GM10248 (cell line): ENCODE data around the gene MICU1.

Experiments used
- CTCF ChIA-PET: fragments of 300-600 bp; sonication (Branson Sonifier 250); formaldehyde crosslinking; extraction: SDS; loops from one replicate; lab custom pipeline; 2021; ENCODE audit warnings: antibody characterized with exemption; lab: Yijun Ruan, JAX
- POLR2A ChIA-PET: fragments of 350-650 bp; sonication (Branson Sonifier 250); formaldehyde crosslinking; extraction: SDS; loops from one replicate; lab custom pipeline; 2020; ENCODE audit warnings: antibody characterized with exemption; lab: Yijun Ruan, JAX
- DNase-seq: peaks from one replicate; pipeline ENCODE4 v3.0.0; 2012; ENCODE audit errors: extremely low spot score
- TF ChIP-seq, protein P1 (sequence below): IDR thresholded peaks from 2 replicates; pipeline ENCODE4 v1.5.1; 2012; ENCODE audit warnings: mild to moderate bottlenecking, low read depth; ENCODE audit errors: extremely low read depth, missing control alignments, control extremely low read depth

Gene MICU1

DNA sequence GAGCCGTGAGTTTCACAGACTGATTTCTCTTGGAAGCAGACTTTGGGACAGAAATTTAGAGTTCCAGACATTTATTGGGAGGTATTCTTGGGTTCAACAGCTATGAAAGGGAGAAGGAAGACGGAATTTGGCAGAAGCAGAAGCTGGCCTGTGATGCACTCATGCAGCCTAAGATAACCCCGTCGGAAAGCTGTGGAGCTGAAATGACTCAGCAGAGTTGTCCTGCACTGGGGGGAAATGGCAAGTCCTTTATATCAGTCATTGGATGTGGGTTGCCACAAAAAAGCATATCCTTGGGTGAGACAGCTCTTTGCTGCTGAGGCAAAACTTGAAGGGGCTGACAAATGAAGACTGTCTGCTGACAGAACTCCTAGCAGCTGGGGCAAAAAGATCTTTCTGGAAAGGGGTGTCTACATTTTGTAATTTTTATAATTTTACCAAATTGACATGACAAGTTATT is 11.5 kb upstream of the MICU1 start:
- ChIA-PET CTCF (interaction anchor here (1.0 kb wide), 1 partner anchor 9 kb away, joined by 4 read pairs; no protein-coding TSS in a partner anchor), POLR2A (interaction anchor here (1.0 kb wide), 1 partner anchor 12 kb away, joined by 3 read pairs; the partner anchor contains the start of gene MICU1)
- TF ChIP-seq, protein P1, sequence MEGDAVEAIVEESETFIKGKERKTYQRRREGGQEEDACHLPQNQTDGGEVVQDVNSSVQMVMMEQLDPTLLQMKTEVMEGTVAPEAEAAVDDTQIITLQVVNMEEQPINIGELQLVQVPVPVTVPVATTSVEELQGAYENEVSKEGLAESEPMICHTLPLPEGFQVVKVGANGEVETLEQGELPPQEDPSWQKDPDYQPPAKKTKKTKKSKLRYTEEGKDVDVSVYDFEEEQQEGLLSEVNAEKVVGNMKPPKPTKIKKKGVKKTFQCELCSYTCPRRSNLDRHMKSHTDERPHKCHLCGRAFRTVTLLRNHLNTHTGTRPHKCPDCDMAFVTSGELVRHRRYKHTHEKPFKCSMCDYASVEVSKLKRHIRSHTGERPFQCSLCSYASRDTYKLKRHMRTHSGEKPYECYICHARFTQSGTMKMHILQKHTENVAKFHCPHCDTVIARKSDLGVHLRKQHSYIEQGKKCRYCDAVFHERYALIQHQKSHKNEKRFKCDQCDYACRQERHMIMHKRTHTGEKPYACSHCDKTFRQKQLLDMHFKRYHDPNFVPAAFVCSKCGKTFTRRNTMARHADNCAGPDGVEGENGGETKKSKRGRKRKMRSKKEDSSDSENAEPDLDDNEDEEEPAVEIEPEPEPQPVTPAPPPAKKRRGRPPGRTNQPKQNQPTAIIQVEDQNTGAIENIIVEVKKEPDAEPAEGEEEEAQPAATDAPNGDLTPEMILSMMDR = no peak
- DNase-seq = peak; percentile 47

DNA sequence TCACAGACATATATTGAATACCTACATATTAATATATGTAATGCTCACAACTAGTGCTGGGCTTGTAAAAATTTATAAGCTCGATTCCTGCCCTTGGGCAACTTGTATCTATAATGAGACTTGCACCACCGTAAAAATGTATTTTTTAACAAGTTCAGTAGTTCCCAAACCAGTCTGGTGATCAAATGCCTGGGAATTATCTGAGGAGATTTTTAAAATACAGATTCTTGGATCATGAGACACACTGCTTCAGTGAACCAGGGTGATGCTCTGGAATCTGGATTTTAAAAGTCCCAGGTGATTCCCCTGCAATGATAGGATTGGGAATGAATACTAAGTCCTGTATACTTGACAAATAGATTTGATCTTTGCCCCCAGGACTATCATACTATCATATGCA is 4.3 kb upstream of the MICU1 start:
- no peak for DNase-seq
- ChIA-PET POLR2A (no interaction called here), CTCF (interaction anchor here (1.1 to 1.5 kb wide), 4 partner anchors 10 to 62 kb away, joined by 3 to 4 read pairs (median 3); partner anchors contain the start of gene MCU)
- TF ChIP-seq, protein P1 = no peak

DNA sequence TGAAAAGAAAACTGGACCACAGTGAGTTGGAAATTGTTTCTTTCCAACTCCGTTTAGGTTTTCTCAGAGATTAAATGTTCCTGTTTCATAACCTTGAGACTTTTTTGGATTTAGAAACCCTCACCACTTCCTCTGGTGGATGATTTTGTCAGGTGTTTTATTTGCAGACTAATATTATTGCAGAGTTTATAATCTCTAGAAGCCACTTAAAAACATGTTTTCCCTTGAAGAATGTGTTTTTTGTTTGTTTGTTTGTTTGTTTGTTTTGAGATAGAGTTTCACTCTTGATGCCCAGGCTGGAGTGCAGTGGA is 520 bp upstream of the MICU1 start:
- no peak for DNase-seq
- POLR2A ChIA-PET = interaction anchor here (0.6 to 1.0 kb wide), 2 partner anchors 11 to 1091 kb away, joined by 3 read pairs; no protein-coding TSS in a partner anchor
- TF ChIP-seq, protein P1 = no peak
- CTCF ChIA-PET = interaction anchor here (0.7 to 1.4 kb wide), 2 partner anchors 8 to 28 kb away, joined by 3 to 4 read pairs; no protein-coding TSS in a partner anchor

DNA sequence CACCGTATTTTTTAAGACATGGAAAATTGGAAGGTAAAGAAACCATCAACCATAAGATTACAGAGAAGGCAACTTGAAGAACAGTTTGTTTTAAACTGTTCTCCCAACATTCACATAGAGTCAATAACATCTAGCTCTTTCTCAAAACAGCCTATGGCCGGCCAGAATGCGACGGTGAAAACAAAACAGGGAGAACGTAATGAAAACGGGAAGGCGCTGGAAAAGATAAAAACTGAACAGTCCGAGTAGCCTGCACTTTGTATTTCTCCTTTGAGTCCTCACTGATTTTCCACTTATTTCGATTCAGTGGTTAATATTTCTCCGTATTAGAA is 637 bp downstream of the MICU1 start:
- TF ChIP-seq, protein P1 = no peak
- ChIA-PET CTCF (interaction anchor here (0.8 to 1.4 kb wide), 4 partner anchors 9 to 27 kb away, joined by 3 to 4 read pairs (median 4); no protein-coding TSS in a partner anchor), POLR2A (interaction anchor here (0.6 to 1.2 kb wide), 4 partner anchors 12 to 67 kb away, joined by 3 read pairs; partner anchors contain the start of gene MCU)
- no peak for DNase-seq

DNA sequence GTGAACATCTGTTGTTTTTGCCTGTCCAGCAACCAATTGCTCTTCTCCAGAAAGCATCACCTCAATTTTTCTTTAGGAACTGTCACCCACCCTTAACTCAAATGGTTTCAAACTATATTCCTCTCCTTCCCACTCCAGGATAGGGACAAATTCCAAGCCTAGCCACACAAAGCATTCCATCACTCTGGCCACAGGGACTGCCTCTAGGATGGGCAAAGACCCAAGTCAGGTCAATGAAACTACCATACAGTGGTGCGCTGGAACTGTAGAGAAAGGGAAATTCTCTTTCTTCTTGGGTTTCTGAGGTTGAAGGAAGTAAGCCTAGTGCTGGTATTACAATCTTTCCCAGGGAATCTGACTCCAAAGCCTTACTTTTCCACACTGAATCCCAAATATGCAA is 3.6 kb downstream of the MICU1 start:
- POLR2A ChIA-PET = no interaction called here
- TF ChIP-seq, protein P1 = no peak

DNA sequence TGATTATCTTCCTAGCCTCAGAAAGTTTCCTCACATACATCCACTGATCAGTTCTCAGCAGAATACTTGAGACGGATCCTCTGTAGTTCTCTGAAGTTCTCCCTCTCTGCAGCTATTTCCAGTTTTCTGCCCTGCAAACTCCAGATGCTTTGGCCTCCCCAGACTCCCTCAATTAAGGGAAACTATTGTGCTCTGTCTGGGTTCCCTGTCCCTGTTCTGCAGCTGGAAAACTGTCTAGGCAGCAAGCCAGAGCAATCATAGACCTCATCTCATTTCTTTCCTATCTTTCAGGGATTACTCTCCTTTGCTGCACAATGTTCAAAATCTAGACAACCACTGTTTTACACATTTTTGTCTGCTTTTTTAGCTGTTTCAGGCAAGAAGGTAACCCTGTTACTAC is 9.2 kb downstream of the MICU1 start:
- no peak for DNase-seq
- CTCF ChIA-PET = interaction anchor here (1.2 kb wide), 1 partner anchor 46 kb away, joined by 3 read pairs; no protein-coding TSS in a partner anchor
- TF ChIP-seq, protein P1 = no peak
- POLR2A ChIA-PET = no interaction called here

More for the DNA sequence above, 3.6 kb downstream of the MICU1 start:
- DNase-seq = no peak
- CTCF ChIA-PET = no interaction called here

DNA sequence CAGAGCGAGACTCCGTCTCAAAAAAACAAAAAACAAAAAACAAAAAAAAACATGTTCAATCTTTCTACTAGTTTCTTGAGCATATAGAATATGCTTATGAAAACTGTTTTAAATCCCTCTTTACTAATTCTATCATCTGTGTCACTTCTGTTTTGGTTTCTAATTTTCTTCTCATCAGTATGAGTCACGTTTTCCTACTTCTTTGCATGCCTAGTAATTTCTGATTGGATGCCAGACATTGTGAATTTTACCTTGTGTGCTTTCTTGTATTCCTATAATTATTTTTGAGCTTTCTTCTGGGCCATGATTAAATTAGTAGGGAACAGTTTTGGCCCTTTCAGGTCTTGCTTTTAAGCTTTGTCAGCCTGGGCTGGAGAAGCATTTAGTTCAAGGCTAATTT is 9.9 kb downstream of the MICU1 start:
- CTCF ChIA-PET = no interaction called here
- DNase-seq = no peak
- POLR2A ChIA-PET = no interaction called here
- TF ChIP-seq, protein P1 = no peak
